OCI-LY1 (cell line): ENCODE measurements around the gene TSR3.

Source experiments
- CTCF ChIP-seq: fragments of 200-600 bp; sonication (generic), shearing (Covaris generic); IDR thresholded peaks from 2 replicates; pipeline ENCODE4 v1.5.1; 2017; ENCODE audit warnings: mild to moderate bottlenecking, antibody characterized with exemption, low read length, moderate library complexity, mixed read lengths
- EZH2 ChIP-seq: fragments of 200-600 bp; sonication (generic), shearing (Covaris generic); IDR thresholded peaks from 2 replicates; pipeline ENCODE4 v1.8.0; 2017; ENCODE audit warnings: borderline replicate concordance, mixed run types, mild to moderate bottlenecking, antibody characterized with exemption, low read length, moderate library complexity, mixed read lengths

- TF ChIP-seq EZH2 (no peak), CTCF (no peak)
These were observed 38.6 kb upstream of the TSR3 start for GRCh38 chr16:1390239-1390779.
